ENCODE results near the gene RARRES1.

The RARRES1 gene

GRCh38 chr3:158765518-158766205 is 33.4 kb upstream of the RARRES1 start:
- no peak for DNase-seq (ENCODE audit: low read depth in 1 of 2, low spot score in 1 of 2)

- DNase-seq (ENCODE audit: low read depth in 1 of 2, low spot score in 1 of 2): no peak
Observed at GRCh38 chr3:158763421-158763820, 31.2 kb upstream of the RARRES1 start.

- no peak for DNase-seq (ENCODE audit: low read depth in 1 of 2, low spot score in 1 of 2)
Observed at GRCh38 chr3:158762701-158763100, 30.4 kb upstream of the RARRES1 start.

GRCh38 chr3:158761350-158761749 is 29.1 kb upstream of the RARRES1 start:
- no peak for DNase-seq (ENCODE audit: low read depth in 1 of 2, low spot score in 1 of 2)

- DNase-seq (ENCODE audit: low read depth in 1 of 2, low spot score in 1 of 2): no peak
Observed at GRCh38 chr3:158755421-158755820, 23.2 kb upstream of the RARRES1 start.

GRCh38 chr3:158753854-158754253 is 21.6 kb upstream of the RARRES1 start:
- no peak for DNase-seq (ENCODE audit: low read depth in 1 of 2, low spot score in 1 of 2)

GRCh38 chr3:158751316-158751715 is 19.1 kb upstream of the RARRES1 start:
- DNase-seq (ENCODE audit: low read depth in 1 of 2, low spot score in 1 of 2): no peak

- no peak for DNase-seq (ENCODE audit: low read depth in 1 of 2, low spot score in 1 of 2)
Observed at GRCh38 chr3:158750016-158750415, 17.8 kb upstream of the RARRES1 start.

GRCh38 chr3:158749526-158749925 is 17.3 kb upstream of the RARRES1 start:
- no peak for DNase-seq (ENCODE audit: low read depth in 1 of 2, low spot score in 1 of 2)

GRCh38 chr3:158748237-158748828 is 16.1 kb upstream of the RARRES1 start:
- no peak for DNase-seq (ENCODE audit: low read depth in 1 of 2, low spot score in 1 of 2)

GRCh38 chr3:158747417-158747816 is 15.2 kb upstream of the RARRES1 start:
- no peak for DNase-seq (ENCODE audit: low read depth in 1 of 2, low spot score in 1 of 2)

GRCh38 chr3:158745551-158745950 is 13.3 kb upstream of the RARRES1 start:
- no peak for DNase-seq (ENCODE audit: low read depth in 1 of 2, low spot score in 1 of 2)

GRCh38 chr3:158744567-158745288 is 12.5 kb upstream of the RARRES1 start:
- no peak for DNase-seq (ENCODE audit: low read depth in 1 of 2, low spot score in 1 of 2)

- DNase-seq (ENCODE audit: low read depth in 1 of 2, low spot score in 1 of 2): no peak
Observed at GRCh38 chr3:158743664-158744566, 11.7 kb upstream of the RARRES1 start.

GRCh38 chr3:158742871-158743663 is 10.8 kb upstream of the RARRES1 start:
- DNase-seq (ENCODE audit: low read depth in 1 of 2, low spot score in 1 of 2): no peak

- DNase-seq (ENCODE audit: low read depth in 1 of 2, low spot score in 1 of 2): no peak
Observed at GRCh38 chr3:158739661-158740060, 7.4 kb upstream of the RARRES1 start.

GRCh38 chr3:158739078-158739477 is 6.8 kb upstream of the RARRES1 start:
- no peak for DNase-seq (ENCODE audit: low read depth in 1 of 2, low spot score in 1 of 2)

GRCh38 chr3:158738653-158739052 is 6.4 kb upstream of the RARRES1 start:
- no peak for DNase-seq (ENCODE audit: low read depth in 1 of 2, low spot score in 1 of 2)

- DNase-seq (ENCODE audit: low read depth in 1 of 2, low spot score in 1 of 2): no peak
Observed at GRCh38 chr3:158737976-158738615, 5.8 kb upstream of the RARRES1 start.

GRCh38 chr3:158737410-158737809 is 5.2 kb upstream of the RARRES1 start:
- DNase-seq (ENCODE audit: low read depth in 1 of 2, low spot score in 1 of 2): no peak

All from activated T-helper 1 cell treated with anti-CD3 and anti-CD28 coated beads, Interleukin-2, amount 50 U/mL, for 16 hours (primary cell).